Bronchial epithelial cell (primary cell): ENCODE data around the gene EXOSC10. TPM values are rescaled to one million over a fixed set of nuclear protein-coding genes. Genes with fewer than 3 reads are reported as not detected.
"Not testable (repeated sequence)": the region's sequence is repeated elsewhere in the genome, so short reads cannot be mapped to it uniquely, and the experiment has no call there.

Source experiments
- DNase-seq: peaks from one replicate; pipeline ENCODE4 v3.0.0-alpha.2; 2010; ENCODE audit warnings: low read depth
- FAIRE-seq: peaks from 2 replicates; lab custom pipeline; 2011; peaks lifted over from hg19 to GRCh38; lab: Jason Lieb, UNC
- H3K27me3 ChIP-seq: 2 replicates; pipeline ENCODE4 v1.5.1; 2011; ENCODE audit warnings: low read length; ENCODE audit not compliant: control insufficient read depth, insufficient read depth
- H3K36me3 ChIP-seq: 2 replicates; pipeline ENCODE4 v1.5.1; 2011; ENCODE audit warnings: low read length; ENCODE audit not compliant: control insufficient read depth, insufficient read depth
- H3K4me3 ChIP-seq: 2 replicates; pipeline ENCODE4 v1.5.1; 2011; ENCODE audit warnings: mild to moderate bottlenecking, low read depth, low read length, control low read depth
- CTCF ChIP-seq: IDR thresholded peaks from 2 replicates; pipeline ENCODE4 v1.5.1; 2011; ENCODE audit warnings: mild to moderate bottlenecking, moderate library complexity, low read length, control low read depth, inconsistent platforms; ENCODE audit not compliant: insufficient read depth, severe bottlenecking
- total RNA-seq: library from RNA; depleted of rRNA; stranded (reverse); fragments of >200 nt; gene quantifications from 2 replicates; pipeline ENCODE4 v1.2.1, GENCODE V29; 2014

EXOSC10 gene
- total RNA-seq, 1 donor from 2014 or later = 37.4 TPM

GRCh38 chr1:11041048-11041447 is 58.6 kb downstream of the EXOSC10 start:
- Histone ChIP-seq H3K4me3 (no peak overlapping the region), H3K27me3 (peaks cover 1% of the 10 kb centered on the region), H3K36me3 (no peaks in the 10 kb centered on the region)
- no peak for FAIRE-seq
- no peak for TF ChIP-seq CTCF
- DNase-seq = no peak

- DNase-seq, H3K27me3 ChIP-seq, H3K36me3 ChIP-seq, H3K4me3 ChIP-seq, FAIRE-seq: not testable (repeated sequence)
These were observed 59.6 kb downstream of the EXOSC10 start for GRCh38 chr1:11040105-11040429.

GRCh38 chr1:11039351-11040104 is 60.1 kb downstream of the EXOSC10 start:
- TF ChIP-seq CTCF = no peak
- no peak overlapping the region for H3K4me3 ChIP-seq
- H3K36me3 ChIP-seq = no peaks in the 10 kb centered on the region
- no peak for FAIRE-seq
- DNase-seq = no peak
- peaks cover 1% of the 10 kb centered on the region for H3K27me3 ChIP-seq

GRCh38 chr1:11037740-11038182 is 61.9 kb downstream of the EXOSC10 start:
- no peak for FAIRE-seq

GRCh38 chr1:11037019-11037739 is 62.5 kb downstream of the EXOSC10 start:
- peak; percentile 83 for FAIRE-seq
- H3K27me3 ChIP-seq, DNase-seq, H3K4me3 ChIP-seq, H3K36me3 ChIP-seq: not testable (repeated sequence)

More at GRCh38 chr1:11037740-11038182, 61.9 kb downstream of the EXOSC10 start:
- DNase-seq = peak; percentile 71
- TF ChIP-seq CTCF = peak; percentile 96
- Histone ChIP-seq H3K36me3 (no peaks in the 10 kb centered on the region), H3K4me3 (no peak overlapping the region), H3K27me3 (peaks cover 1% of the 10 kb centered on the region)

GRCh38 chr1:11031624-11032262 is 67.9 kb downstream of the EXOSC10 start:
- no peak for TF ChIP-seq CTCF
- Histone ChIP-seq H3K27me3 (no peaks in the 10 kb centered on the region), H3K36me3 (peaks cover 3% of the 10 kb centered on the region), H3K4me3 (no peak overlapping the region)
- no peak for FAIRE-seq
- no peak for DNase-seq
